GM18511 (cell line): Measurements from ENCODE around the gene WNT8A.

Source experiments
- ATAC-seq: cut with Tn5 transposase; IDR thresholded peaks from one replicate; pipeline ENCODE4 v1.9.1; 2021; ENCODE audit warnings: mild to moderate bottlenecking, moderate library complexity; ENCODE audit not compliant: unreplicated experiment

WNT8A gene

GRCh38 chr5:138138949-138139780, 55.3 kb downstream of the WNT8A start, which contains the start of gene NME5:
Gene NME5 (minus strand): TSS chr5:138139428. CDS start chr5:138138780, 648 bp downstream.
- no peak for ATAC-seq

- ATAC-seq: no peak
Observed at GRCh38 chr5:138139781-138140090, 55.9 kb downstream of the WNT8A start.

GRCh38 chr5:138140268-138140667, 56.4 kb downstream of the WNT8A start:
- no peak for ATAC-seq
